ENCODE results near the gene ACAT1.
"Not testable (repeated sequence)": the region's sequence is repeated elsewhere in the genome, so short reads cannot be mapped to it uniquely, and the experiment has no call there.

ACAT1 gene

DNA sequence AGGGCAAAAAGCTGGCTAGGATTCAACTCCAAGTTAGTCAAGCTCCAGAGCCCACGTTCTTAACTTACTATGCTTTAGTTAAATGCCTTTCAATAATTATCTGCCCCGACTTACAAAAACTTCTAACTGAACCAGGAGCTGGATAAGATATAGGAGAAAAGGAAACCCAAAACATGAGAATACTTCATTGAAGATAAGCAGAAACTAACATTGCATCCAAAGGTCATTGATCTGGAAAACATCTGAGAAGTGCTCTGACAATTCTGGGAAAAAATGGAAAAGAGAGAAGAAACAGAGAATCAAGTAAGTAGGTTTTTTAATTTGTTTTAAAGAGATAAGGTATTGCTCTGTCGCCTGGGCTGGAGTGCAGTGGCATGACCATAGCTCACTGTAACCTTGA, 27.2 kb downstream of the ACAT1 start:
- no peak for DNase-seq

DNA sequence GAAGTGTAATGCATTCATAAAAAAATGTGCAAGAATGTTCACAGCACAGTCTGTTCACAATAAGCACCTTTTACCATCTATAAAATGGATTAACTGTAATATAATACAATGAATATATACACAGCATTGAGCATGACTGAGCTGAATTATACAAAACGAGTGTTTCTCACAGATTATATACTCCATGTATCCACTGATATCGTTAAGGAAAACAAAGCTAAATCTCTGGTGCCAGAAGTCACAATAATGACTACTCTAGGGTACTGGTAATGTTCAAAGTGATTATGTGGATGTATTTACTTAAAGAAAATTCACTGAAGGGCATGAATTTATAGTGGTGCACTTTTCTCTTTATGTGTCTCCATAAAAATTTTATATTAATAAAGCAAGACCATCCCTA, 33.2 kb downstream of the ACAT1 start:
- DNase-seq, result no peak

DNA sequence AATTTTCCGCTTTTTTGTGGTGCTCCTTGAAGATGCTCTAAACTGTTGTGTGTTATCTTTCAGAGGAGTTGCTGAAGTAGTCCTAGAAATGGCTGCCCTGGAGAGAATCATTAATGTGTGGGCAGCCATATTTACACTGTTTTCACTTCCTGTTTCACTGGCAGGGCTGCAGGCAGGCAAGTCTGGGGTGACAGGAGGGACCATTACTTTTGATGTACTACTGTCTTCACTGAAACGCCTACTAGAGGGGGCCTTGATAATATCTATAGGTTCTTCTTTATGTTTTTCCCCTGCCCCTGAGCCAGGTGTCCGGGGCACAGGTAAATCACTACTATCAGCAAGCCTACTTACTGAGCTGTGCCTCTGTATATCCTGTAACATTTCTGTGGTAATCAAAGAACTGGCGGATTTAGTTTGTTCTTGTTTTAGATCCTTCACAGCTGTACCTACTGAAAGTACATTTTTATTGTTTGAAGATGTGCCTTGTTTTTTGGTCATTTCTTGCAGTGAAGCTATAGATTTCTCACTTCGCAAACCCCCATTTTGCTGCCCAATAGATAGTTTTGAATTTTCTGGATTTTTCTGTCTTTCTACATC, 39.7 kb downstream of the ACAT1 start:
- no peak for DNase-seq

DNA sequence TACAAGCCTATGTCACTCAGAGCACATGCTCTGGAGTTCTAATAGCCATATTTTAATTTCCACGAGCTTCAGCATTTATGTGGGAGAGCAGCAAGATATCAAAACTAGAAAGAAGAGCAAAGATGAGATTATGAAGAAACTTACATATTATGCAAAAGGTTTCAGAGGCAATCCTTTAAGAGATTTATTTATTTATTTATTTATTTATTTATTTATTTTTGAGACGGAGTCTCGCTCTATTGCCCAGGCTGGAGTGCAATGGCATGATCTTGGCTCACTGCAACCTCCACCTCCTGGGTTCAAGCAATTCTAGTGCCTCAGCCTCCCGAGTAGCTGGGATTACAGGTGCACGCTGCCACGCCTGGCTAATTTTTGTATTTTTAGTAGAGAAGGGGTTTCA, 41.5 kb downstream of the ACAT1 start:
- DNase-seq, result not testable (repeated sequence)

DNA sequence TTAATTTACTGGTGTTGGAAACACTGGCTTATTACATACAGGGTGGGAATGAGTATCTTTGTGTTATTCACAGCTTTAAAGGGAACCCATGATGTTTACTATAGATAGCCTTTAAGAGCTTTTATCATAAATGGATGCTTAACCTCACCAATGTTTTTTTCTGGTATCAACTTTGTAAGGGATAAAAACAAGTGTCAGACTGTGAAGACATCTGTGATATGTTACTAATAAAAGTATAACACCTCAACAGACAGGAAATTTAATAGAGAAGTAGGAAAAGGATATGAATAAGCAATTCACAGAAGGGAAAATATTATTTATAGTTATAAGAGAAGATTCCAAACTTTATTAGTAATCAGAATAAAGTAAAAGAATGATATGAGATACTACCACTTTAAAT, 46.3 kb downstream of the ACAT1 start:
- no peak for DNase-seq

DNA sequence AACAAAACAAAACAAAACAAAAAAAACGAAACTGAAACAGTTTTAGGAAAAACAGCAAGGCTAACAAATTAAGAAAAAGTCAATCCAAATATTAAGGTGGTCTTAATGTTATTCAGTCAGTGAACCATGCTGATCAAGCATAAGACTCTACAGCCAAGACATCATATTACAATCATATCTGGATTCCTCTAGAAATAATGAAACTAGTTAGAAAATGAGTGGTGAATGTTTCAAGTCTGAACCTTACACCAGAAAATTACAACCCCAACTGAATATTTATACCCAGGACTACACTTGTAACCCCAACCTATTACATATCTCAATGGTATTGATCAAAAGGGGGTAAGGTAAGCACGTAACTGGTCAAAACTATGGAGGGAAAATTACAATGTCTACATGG, 48.8 kb downstream of the ACAT1 start:
- DNase-seq, result no peak

DNA sequence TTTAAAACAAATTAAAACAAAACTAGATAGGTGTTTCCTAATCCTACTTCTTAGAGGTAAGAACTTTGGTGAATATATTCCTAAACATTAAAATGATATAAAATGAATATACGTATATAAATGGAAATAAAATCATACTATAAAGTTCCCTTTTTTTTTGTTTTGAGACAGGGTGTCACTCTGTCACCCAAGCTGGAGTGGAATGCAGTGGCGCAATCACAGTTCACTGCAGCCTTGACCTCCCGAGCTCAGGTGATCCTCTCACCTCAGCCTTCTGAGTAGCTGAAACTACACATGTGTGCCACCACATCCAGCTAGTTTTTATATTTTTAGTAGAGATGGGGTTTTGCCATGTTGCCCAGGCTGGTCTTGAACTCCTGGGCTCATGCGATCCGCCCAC, 56.2 kb downstream of the ACAT1 start:
- no peak for DNase-seq

DNA sequence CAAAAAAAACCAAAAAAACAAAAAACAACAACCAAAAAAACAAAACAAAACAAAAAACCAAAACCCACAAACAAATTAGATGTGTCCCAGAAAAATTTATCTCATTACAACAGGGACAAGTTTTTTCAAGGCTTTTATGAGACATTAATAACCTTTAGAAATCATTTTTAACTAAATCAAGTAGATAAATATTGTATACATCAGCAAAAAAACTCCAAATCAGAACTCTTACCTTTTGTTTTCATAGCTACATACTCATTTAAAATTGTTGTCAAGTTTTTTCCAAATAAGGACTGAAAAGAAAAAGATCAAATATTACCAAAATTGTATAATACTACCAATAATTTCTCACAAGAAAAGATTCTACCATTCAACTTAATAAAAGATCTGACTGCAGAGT, 72.4 kb downstream of the ACAT1 start:
- DNase-seq, result no peak

DNA sequence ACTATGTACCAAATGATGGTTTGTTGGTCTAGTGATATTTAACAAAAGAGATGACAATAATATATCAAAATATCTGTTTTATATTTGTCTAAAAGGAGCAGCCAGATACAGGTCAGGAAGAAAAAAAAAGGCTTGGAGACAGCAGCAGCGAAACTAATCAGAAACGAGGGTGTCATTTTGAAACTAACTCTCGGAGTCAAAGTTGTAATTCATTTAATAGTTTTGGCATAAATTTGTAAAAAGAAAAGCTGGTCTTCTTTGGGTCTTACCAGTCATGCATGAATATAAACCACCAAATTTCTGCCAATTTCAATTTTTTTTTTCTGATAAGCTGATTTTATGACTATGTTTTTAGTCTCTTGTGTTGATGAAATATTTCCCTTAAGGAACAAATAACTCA, 75.5 kb downstream of the ACAT1 start:
- DNase-seq, result no peak

All from activated naive CD4-positive, alpha-beta T cell (primary cell).